WTC11 (cell line): ENCODE data around the gene MMP26. TPM values are rescaled to one million over a fixed set of nuclear protein-coding genes. Genes with fewer than 3 reads are reported as not detected.

Experiments used
- ETV6 ChIP-seq: sonication (generic); formaldehyde crosslinking; IDR thresholded peaks from 2 replicates; pipeline ENCODE4 v1.8.1; 2022; ENCODE audit warnings: mild to moderate bottlenecking, missing genetic modification reagents
- FOXJ3 ChIP-seq: sonication (generic); formaldehyde crosslinking; IDR thresholded peaks from 2 replicates; pipeline ENCODE4 v1.9.0; 2021; ENCODE audit warnings: missing genetic modification reagents, mild to moderate bottlenecking, borderline replicate concordance
- JUN ChIP-seq: sonication (generic); formaldehyde crosslinking; IDR thresholded peaks from 2 replicates; pipeline ENCODE4 v1.8.0; 2023; ENCODE audit warnings: mild to moderate bottlenecking, missing genetic modification reagents
- SOX15 ChIP-seq: fragments of 250-450 bp; sonication (Bioruptor Pico); IDR thresholded peaks from 2 replicates; pipeline ENCODE4 v1.9.0; 2021; ENCODE audit warnings: mild to moderate bottlenecking
- SP1 ChIP-seq: sonication (generic); formaldehyde crosslinking; conservative IDR thresholded peaks from 2 replicates; pipeline ENCODE4 v1.8.1; 2022; ENCODE audit warnings: missing genetic modification reagents
- ZNF121 ChIP-seq: sonication (generic); formaldehyde crosslinking; IDR thresholded peaks from 2 replicates; pipeline ENCODE4 v1.8.0; 2023; ENCODE audit warnings: missing genetic modification reagents
- ZNF317 ChIP-seq: sonication (generic); formaldehyde crosslinking; IDR thresholded peaks from 2 replicates; pipeline ENCODE4 v1.8.1; 2023; ENCODE audit warnings: low read depth, mild to moderate bottlenecking, moderate library complexity, missing genetic modification reagents, borderline replicate concordance
- ZNF396 ChIP-seq: fragments of 250-450 bp; sonication (Bioruptor Pico); IDR thresholded peaks from 2 replicates; pipeline ENCODE4 v1.8.0; 2021; ENCODE audit warnings: mild to moderate bottlenecking, moderate library complexity, borderline replicate concordance
- total RNA-seq: library from RNA; stranded (reverse); gene quantifications from 3 replicates; pipeline ENCODE4 v1.2.3, GENCODE V29; 2021
- TF ChIP-seq, protein P1 (sequence below): fragments of 250-450 bp; sonication (Bioruptor Pico); IDR thresholded peaks from 2 replicates; pipeline ENCODE4 v2.1.2; 2022; ENCODE audit warnings: mild to moderate bottlenecking, moderate library complexity
- TF ChIP-seq, protein P2 (sequence below): fragments of 200-600 bp; IDR thresholded peaks from 2 replicates; pipeline ENCODE4 v1.8.0; 2022; ENCODE audit warnings: antibody characterized with exemption

Gene MMP26
- total RNA-seq, 1 experiment from 2014 or later: not detected

DNA sequence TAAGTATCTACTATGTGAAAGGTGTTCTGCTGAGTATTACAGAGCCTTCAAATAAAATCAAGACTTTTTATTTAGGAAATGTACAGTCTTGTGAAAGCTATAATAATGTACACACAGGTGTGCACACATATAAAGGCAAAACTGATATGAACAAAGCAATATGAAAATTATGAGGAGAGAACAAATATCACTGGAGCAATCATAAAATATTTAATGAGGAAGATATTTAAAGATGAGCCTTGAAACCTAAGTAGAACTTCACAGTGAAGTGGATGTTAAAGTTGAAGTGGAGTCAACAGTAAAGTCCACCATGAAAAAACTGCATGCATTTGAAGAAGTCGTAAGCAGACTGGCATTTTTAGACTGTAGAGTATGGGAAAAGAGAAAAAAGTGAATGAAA, 46.6 kb downstream of the MMP26 start (continued):
- no peak for TF ChIP-seq SP1
- TF ChIP-seq ETV6 (CRISPR knock-in tag): no peak
- TF ChIP-seq ZNF121 (CRISPR knock-in tag): no peak
- TF ChIP-seq JUN: no peak
- no peak for TF ChIP-seq ZNF396 (CRISPR knock-in tag)
- TF ChIP-seq, protein P1, sequence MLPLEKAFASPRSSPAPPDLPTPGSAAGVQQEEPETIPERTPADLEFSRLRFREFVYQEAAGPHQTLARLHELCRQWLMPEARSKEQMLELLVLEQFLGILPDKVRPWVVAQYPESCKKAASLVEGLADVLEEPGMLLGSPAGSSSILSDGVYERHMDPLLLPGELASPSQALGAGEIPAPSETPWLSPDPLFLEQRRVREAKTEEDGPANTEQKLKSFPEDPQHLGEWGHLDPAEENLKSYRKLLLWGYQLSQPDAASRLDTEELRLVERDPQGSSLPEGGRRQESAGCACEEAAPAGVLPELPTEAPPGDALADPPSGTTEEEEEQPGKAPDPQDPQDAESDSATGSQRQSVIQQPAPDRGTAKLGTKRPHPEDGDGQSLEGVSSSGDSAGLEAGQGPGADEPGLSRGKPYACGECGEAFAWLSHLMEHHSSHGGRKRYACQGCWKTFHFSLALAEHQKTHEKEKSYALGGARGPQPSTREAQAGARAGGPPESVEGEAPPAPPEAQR (CRISPR knock-in tag): no peak
- TF ChIP-seq FOXJ3 (CRISPR knock-in tag): no peak
- TF ChIP-seq, protein P2, sequence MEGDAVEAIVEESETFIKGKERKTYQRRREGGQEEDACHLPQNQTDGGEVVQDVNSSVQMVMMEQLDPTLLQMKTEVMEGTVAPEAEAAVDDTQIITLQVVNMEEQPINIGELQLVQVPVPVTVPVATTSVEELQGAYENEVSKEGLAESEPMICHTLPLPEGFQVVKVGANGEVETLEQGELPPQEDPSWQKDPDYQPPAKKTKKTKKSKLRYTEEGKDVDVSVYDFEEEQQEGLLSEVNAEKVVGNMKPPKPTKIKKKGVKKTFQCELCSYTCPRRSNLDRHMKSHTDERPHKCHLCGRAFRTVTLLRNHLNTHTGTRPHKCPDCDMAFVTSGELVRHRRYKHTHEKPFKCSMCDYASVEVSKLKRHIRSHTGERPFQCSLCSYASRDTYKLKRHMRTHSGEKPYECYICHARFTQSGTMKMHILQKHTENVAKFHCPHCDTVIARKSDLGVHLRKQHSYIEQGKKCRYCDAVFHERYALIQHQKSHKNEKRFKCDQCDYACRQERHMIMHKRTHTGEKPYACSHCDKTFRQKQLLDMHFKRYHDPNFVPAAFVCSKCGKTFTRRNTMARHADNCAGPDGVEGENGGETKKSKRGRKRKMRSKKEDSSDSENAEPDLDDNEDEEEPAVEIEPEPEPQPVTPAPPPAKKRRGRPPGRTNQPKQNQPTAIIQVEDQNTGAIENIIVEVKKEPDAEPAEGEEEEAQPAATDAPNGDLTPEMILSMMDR: no peak
- no peak for TF ChIP-seq ZNF317 (CRISPR knock-in tag)
- no peak for TF ChIP-seq SOX15

Other genes with a start within 250 kb of the MMP26 start
- 0.05 to 0.07 TPM in 2 of 3 replicates, not detected in the other for gene OR52K1, start 222.1 kb upstream of the MMP26 start, total RNA-seq
- gene OR52M1, start 159.6 kb upstream of the MMP26 start, total RNA-seq: not detected in 3 replicates
- not detected in 3 replicates for gene OR52I2, start 123.0 kb upstream of the MMP26 start, total RNA-seq
- gene OR52I1, start 110.7 kb upstream of the MMP26 start, total RNA-seq: not detected in 3 replicates
- 8.2 to 10.7 TPM (median 8.7 TPM) in 3 replicates for gene TRIM68, start 96.6 kb upstream of the MMP26 start, total RNA-seq
- gene OR51D1, start 67.3 kb upstream of the MMP26 start, total RNA-seq: not detected in 3 replicates
- gene OR51E1, start 60.8 kb upstream of the MMP26 start, total RNA-seq: not detected in 3 replicates
- gene OR51E2, start 6.9 kb upstream of the MMP26 start, total RNA-seq: not detected in 3 replicates
- not detected in 3 replicates for gene OR51F1, start 65.2 kb downstream of the MMP26 start, total RNA-seq
- not detected in 3 replicates for gene OR52R1, start 99.6 kb downstream of the MMP26 start, total RNA-seq
- not detected in 3 replicates for gene OR51F2, start 116.5 kb downstream of the MMP26 start, total RNA-seq
- not detected in 3 replicates for gene OR51S1, start 144.4 kb downstream of the MMP26 start, total RNA-seq
- gene OR51T1, start 177.1 kb downstream of the MMP26 start, total RNA-seq: not detected in 3 replicates
- not detected in 3 replicates for gene OR51A7, start 199.0 kb downstream of the MMP26 start, total RNA-seq
- gene OR51G2, start 214.6 kb downstream of the MMP26 start, total RNA-seq: not detected in 3 replicates
- gene OR51G1, start 219.6 kb downstream of the MMP26 start, total RNA-seq: not detected in 3 replicates
- gene OR51A4, start 242.8 kb downstream of the MMP26 start, total RNA-seq: not detected in 3 replicates